PC-9 (cell line): ENCODE data around the gene LRFN2.

ENCODE experiments used
- EZH2 ChIP-seq: fragments of 200-600 bp; sonication (generic); IDR thresholded peaks from 2 replicates; pipeline ENCODE4 v1.8.0; 2017; ENCODE audit warnings: antibody characterized with exemption, low read depth
- TF ChIP-seq, protein P1 (sequence below): fragments of 200-600 bp; sonication (generic); conservative IDR thresholded peaks from 2 replicates; pipeline ENCODE4 v1.6.1; 2017; ENCODE audit warnings: mixed run types, antibody characterized with exemption, mild to moderate bottlenecking, moderate library complexity

DNA sequence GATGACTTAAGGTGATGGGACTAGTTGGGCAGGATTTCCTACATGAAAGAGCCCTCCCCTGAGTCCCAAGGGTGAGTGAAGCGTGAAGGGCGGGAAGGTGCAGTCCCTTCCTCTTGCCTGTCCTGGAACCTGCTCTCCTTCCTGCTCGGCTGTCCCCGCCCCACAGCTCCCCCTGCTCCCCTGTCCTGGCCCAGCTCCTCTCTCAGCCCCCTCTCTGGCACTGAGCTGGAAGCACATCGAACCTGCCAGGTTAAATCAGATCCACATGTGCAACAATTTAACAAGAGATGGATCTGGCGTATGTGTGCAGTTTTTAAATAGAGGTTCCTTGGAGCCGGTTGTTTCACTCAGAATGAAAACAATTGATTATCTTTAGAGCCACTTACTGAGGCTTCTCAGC is 95.0 kb downstream of the LRFN2 start:
- TF ChIP-seq, protein P1, sequence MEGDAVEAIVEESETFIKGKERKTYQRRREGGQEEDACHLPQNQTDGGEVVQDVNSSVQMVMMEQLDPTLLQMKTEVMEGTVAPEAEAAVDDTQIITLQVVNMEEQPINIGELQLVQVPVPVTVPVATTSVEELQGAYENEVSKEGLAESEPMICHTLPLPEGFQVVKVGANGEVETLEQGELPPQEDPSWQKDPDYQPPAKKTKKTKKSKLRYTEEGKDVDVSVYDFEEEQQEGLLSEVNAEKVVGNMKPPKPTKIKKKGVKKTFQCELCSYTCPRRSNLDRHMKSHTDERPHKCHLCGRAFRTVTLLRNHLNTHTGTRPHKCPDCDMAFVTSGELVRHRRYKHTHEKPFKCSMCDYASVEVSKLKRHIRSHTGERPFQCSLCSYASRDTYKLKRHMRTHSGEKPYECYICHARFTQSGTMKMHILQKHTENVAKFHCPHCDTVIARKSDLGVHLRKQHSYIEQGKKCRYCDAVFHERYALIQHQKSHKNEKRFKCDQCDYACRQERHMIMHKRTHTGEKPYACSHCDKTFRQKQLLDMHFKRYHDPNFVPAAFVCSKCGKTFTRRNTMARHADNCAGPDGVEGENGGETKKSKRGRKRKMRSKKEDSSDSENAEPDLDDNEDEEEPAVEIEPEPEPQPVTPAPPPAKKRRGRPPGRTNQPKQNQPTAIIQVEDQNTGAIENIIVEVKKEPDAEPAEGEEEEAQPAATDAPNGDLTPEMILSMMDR, result no peak
- TF ChIP-seq EZH2, result no peak
